ENCODE results near the gene RRN3. TPM values are rescaled to one million over a fixed set of nuclear protein-coding genes. Genes with fewer than 3 reads are reported as not detected.

Gene RRN3
- total and polyA plus RNA-seq, 3 donors from 2014 or later, result 31.0 to 50.1 (median 44.3) TPM

MicroRNAs within 50 kb of the gene (microRNA counts, 767-probe panel; counts per million panel counts)
- microRNA hsa-miR-1972, result 0 to 152 counts per million in 2 donors

Small RNA genes within 50 kb of the gene (microRNA-seq; reads per million reads assigned to microRNA genes)
- gene MIR1972-1 (ENCODE audit: borderline number of aligned reads in 2 of 2, borderline replicate concordance in 1 of 2), result 0 reads per million in 2 donors
- gene MIR6511B2 (ENCODE audit: borderline number of aligned reads in 2 of 2, borderline replicate concordance in 1 of 2), result 0 reads per million in 2 donors

Small RNA genes within 50 kb of the gene (small RNA-seq; reads per million reads assigned to genes)
- 0 to 0.19 reads per million in 2 donors for gene MIR1972-1

Other genes starting within 250 kb of the RRN3 start
- gene NPIPA1, start 156.8 kb downstream of the RRN3 start, total RNA-seq, result 100 to 1,000 TPM; 169 to 173 TPM
- 170 TPM for gene NPIPA1, start 156.8 kb downstream of the RRN3 start, polyA plus RNA-seq (ENCODE audit: insufficient read depth, low read depth, low replicate concordance)
- 100 to 1,000 TPM; 171 to 247 TPM for gene PDXDC1, start 119.2 kb downstream of the RRN3 start, total RNA-seq
- gene PDXDC1, start 119.2 kb downstream of the RRN3 start, polyA plus RNA-seq (ENCODE audit: insufficient read depth, low read depth, low replicate concordance), result 257 TPM
- 10 to 100 TPM; 46.1 to 52.8 TPM for gene NTAN1, start 38.2 kb downstream of the RRN3 start, total RNA-seq
- 65.9 TPM for gene NTAN1, start 38.2 kb downstream of the RRN3 start, polyA plus RNA-seq (ENCODE audit: insufficient read depth, low read depth, low replicate concordance)